Activated CD4-positive, CD25-positive, alpha-beta regulatory T cell treated with anti-CD3 and anti-CD28 coated beads, Interleukin-2, amount 50 U/mL, for 24 hours (primary cell): Measurements from ENCODE around the gene MATN1.
A peak's percentile ranks its signal among the peaks of the same experiment; 100 is the strongest.
"Not testable (repeated sequence)": the region's sequence is repeated elsewhere in the genome, so short reads cannot be mapped to it uniquely, and the experiment has no call there.

Experiments
- ATAC-seq, 2 donors: fragments of 150-1000 bp; cut with Tn5 transposase; one replicate each; pipeline ENCODE4 v1.10.0; 2021; ENCODE audit warnings: mild to moderate bottlenecking in 1 of 2, moderate library complexity in 1 of 2

Gene MATN1

GRCh38 chr1:30723331-30723755 is at the start of gene MATN1:
MATN1 (minus strand) TSS chr1:30723585; CDS start chr1:30723551, 34 bp downstream.
- ATAC-seq: no peak

- ATAC-seq: no peak
Measured at GRCh38 chr1:30771005-30771404, 47.6 kb upstream of the MATN1 start.

- ATAC-seq: no peak
Measured at GRCh38 chr1:30770150-30770549, 46.8 kb upstream of the MATN1 start.

- ATAC-seq: no peak
Measured at GRCh38 chr1:30768830-30769718, 45.7 kb upstream of the MATN1 start.

GRCh38 chr1:30768159-30768829 is 44.9 kb upstream of the MATN1 start:
- ATAC-seq: no peak

GRCh38 chr1:30766948-30767347 is 43.6 kb upstream of the MATN1 start:
- ATAC-seq: not testable (repeated sequence)

GRCh38 chr1:30765556-30766434 is 42.4 kb upstream of the MATN1 start:
- peak in 1 of 2 donors; percentile 29 for ATAC-seq

- ATAC-seq: peak in 1 of 2 donors; percentile 34
Measured at GRCh38 chr1:30764939-30765555, 41.7 kb upstream of the MATN1 start.

GRCh38 chr1:30764396-30764795 is 41.0 kb upstream of the MATN1 start:
- no peak for ATAC-seq

GRCh38 chr1:30763651-30764248 is 40.4 kb upstream of the MATN1 start:
- ATAC-seq: no peak

- no peak for ATAC-seq
Measured at GRCh38 chr1:30762930-30763650, 39.7 kb upstream of the MATN1 start.

GRCh38 chr1:30762152-30762929 is 39.0 kb upstream of the MATN1 start:
- no peak for ATAC-seq

- no peak for ATAC-seq
Measured at GRCh38 chr1:30761381-30762151, 38.2 kb upstream of the MATN1 start.

- ATAC-seq: no peak
Measured at GRCh38 chr1:30760596-30761324, 37.4 kb upstream of the MATN1 start.

- no peak for ATAC-seq
Measured at GRCh38 chr1:30759718-30760281, 36.4 kb upstream of the MATN1 start.

- ATAC-seq: no peak
Measured at GRCh38 chr1:30758785-30759380, 35.5 kb upstream of the MATN1 start.

- ATAC-seq: no peak
Measured at GRCh38 chr1:30758121-30758688, 34.8 kb upstream of the MATN1 start.
